Stomach (tissue), 4 donors: ENCODE measurements around the gene TRAF1.

ENCODE experiments used
- CTCF ChIP-seq, 7 experiments: fragments of 450-650 bp in 4 of 7; fragments of 200-600 bp in 3 of 7; sonication (generic) in 3 of 7; IDR thresholded peaks; one replicate each; pipeline ENCODE4 v1.5.1; 2016 to 2019; ENCODE audit warnings: antibody characterized with exemption in 7 of 7, control low read depth in 2 of 7, mild to moderate bottlenecking in 1 of 7
- EP300 ChIP-seq: sonication (generic); formaldehyde crosslinking; IDR thresholded peaks from one replicate; pipeline ENCODE4 v1.6.1; 2017; ENCODE audit warnings: antibody characterized with exemption
- POLR2A ChIP-seq, 4 donors: fragments of 450-650 bp; IDR thresholded peaks; one replicate each; pipeline ENCODE4 v1.6.1; 2016; ENCODE audit warnings: antibody characterized with exemption in 4 of 4, control low read depth in 2 of 4, mild to moderate bottlenecking in 1 of 4, moderate library complexity in 1 of 4
- POLR2AphosphoS5 ChIP-seq, 3 donors: sonication (generic); formaldehyde crosslinking; IDR thresholded peaks; one replicate each; pipeline ENCODE4 v1.6.1; 2016; ENCODE audit warnings: antibody characterized with exemption in 3 of 3

DNA sequence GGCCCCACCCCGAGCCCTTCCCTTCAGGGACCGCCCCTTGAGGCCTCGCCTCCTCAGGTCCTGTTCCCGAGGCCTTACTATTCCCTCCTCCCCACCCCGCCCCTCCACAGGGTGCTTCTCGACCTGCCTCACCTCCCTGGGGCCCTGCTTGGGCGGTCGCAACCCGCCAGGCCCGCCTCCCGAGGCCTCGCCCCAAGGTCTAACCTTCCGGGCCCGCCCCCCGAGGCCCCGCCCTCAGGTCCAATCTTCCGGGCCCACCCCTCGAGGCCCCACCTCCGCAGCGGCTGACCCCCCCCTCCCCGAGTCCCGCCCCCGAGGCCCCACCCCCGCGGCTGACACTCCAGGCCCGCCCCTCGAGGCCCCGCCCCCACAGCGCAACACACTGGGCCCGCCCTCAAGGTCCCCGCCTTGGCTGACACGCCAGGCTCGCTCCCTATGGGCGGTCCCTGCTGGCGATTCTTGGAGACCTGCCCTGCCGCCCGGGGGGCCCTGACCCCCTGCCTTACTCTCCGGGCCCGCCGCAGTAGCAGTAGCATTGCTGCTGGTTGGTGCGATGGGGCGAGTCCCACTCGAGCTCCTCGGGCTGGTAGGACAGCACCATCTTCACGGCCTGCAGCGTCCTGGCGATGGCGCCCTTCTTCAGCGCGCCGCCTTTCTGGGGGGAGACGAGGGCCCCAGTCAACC lies 57.8 kb downstream of the TRAF1 start:
- peak in 2 of 7 experiments; percentile 44 to 53 for TF ChIP-seq CTCF (IDR thresholded peaks at IDR 0.05)
- TF ChIP-seq POLR2AphosphoS5 (IDR thresholded peaks at IDR 0.05): peak; percentile 21 to 71 (median 67)
- TF ChIP-seq POLR2A (IDR thresholded peaks at IDR 0.05): peak in 1 of 4 donors; percentile 43
- TF ChIP-seq EP300: peak; percentile 39
